ENCODE results near the gene GARS1.

The GARS1 gene

DNA sequence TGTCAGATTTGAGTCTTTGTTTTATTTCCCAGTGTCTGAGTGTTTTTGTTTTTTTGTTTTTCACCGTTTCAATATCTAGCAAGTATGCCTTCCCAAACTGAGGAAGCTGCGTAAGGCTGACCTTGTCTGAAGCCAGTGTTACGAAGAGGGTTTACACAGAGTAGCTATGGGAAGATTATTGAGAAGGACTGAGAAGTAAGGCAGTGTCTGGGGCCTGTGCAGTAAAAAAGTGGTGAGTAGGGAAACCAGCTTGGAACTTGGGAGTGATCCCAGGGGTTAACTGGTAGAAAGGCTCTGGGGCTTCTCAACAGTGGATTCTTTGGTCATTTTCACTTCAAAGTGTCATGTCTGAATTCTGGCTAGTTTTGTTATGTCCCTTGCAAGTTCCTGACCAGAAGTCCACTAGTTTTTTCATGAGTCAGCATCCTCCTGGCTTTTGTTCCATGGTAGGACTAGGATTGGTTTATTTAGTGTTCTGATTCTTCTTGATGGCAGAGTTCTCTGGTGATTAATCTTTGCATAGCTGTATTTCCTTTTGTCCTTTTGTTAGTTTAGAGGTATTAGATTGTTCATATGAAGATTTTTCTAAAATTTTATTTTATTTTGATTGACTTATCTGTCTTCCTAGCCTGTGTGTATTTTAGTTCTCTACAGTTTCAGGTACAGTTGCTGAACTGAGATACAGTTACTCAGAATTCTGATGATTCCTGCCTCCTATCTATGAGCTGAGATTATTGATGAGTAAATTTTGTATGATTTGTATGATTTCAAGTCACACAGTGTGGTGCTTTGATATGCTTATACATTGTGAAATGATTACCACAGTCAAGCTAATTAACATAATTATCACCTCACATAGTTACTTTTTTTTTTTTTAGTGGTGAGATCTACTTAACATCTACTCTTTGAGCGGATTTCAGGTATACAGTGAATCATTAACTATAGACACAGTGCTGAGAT lies 19.0 kb downstream of the GARS1 start:
- TF ChIP-seq, protein P1, sequence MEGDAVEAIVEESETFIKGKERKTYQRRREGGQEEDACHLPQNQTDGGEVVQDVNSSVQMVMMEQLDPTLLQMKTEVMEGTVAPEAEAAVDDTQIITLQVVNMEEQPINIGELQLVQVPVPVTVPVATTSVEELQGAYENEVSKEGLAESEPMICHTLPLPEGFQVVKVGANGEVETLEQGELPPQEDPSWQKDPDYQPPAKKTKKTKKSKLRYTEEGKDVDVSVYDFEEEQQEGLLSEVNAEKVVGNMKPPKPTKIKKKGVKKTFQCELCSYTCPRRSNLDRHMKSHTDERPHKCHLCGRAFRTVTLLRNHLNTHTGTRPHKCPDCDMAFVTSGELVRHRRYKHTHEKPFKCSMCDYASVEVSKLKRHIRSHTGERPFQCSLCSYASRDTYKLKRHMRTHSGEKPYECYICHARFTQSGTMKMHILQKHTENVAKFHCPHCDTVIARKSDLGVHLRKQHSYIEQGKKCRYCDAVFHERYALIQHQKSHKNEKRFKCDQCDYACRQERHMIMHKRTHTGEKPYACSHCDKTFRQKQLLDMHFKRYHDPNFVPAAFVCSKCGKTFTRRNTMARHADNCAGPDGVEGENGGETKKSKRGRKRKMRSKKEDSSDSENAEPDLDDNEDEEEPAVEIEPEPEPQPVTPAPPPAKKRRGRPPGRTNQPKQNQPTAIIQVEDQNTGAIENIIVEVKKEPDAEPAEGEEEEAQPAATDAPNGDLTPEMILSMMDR (conservative IDR thresholded peaks at IDR 0.05), result no peak
- no peak overlapping the region for H3K27ac ChIP-seq

DNA sequence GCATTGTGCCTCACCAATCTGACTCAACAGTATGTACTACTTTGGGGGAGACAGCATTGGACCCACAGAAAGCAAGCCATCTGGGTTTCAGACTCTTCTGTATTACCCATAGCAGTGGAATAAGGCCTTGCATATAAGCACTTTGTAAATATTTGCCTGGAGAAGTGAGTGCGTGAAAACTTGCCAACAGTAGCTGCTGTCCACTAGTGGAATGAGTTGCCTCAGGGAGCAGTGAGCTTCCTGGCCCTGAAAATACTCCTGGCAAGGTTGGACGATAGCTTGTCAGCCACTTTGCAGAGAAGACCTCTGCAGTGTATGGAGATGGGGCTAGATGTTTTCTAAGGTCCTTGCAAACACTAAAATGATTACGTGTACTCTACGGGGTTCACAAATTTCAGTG lies 21.6 kb downstream of the GARS1 start:
- TF ChIP-seq, protein P1 (conservative IDR thresholded peaks at IDR 0.05), result no peak
- H3K27ac ChIP-seq, result peak overlapping the region; percentile 56

DNA sequence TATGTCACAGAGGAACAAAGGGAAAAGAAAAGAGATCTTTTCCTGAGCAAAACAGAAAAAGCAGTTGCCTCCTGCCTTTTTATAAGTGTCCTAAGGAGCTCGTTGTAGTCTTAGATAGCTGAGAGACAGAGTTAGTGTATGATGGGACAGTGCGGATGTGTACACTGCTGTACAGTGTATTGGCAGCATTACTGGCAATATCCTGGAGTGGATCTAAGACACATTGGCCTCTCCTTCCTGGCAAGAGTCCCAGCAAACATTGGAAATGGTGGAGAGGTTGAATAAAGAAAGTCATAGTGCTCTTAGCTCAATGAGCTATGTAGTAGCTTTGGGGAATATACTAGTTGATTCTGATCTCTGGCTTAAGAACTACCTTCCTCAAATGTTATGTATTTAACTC lies 22.7 kb downstream of the GARS1 start:
- TF ChIP-seq, protein P1 (conservative IDR thresholded peaks at IDR 0.05), result no peak
- peak overlapping the region; percentile 56 for H3K27ac ChIP-seq

DNA sequence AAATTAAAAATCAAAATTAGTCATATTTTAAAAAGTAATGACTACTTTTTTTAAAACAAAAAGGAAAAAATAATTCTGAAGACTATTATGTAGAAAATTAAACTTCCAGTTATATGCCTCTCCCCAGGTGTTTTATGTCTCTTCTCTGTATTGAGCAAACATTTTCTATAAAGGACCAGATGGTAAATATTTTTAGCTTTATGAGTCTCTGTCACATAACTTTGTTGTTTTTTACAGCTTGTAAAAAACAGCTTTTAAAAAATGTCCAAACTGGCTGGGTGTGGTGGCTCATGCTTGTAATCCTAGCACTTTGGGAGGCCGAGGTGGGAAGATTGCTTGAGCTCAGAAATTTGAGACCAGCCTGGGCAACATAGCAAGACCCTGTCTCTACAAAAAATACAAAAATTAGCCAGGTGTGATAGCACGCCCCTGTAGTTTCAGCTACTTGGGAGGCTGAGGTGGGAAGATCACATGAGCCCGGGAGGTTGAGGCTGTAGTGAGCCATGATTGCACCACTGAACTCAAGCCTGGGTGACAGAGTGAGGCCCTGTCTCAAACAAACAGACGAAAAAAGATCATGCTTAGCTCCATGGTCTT lies 23.5 kb downstream of the GARS1 start:
- TF ChIP-seq, protein P1 (conservative IDR thresholded peaks at IDR 0.05), result no peak
- H3K27ac ChIP-seq, result peak overlapping the region; percentile 56

DNA sequence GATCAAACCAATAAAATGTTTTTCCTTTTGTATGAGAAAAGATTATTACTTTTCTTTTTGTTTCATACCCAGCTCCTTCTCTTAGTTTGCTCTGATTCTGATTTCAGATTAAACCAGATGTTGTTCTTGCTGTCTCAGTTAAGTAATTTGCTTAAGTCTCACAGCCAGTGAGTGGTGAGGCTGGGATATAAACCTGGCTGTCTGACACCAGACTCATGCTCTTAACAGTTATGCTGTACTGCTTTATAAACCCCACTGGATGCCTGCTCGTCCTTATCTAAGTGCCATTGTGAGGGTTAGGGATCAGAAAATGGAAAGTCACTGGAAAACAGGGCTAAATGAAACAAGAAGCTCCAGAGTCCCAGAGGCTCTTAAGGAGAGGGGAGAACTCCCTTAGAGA lies 24.3 kb downstream of the GARS1 start:
- H3K27ac ChIP-seq, result no peak overlapping the region
- TF ChIP-seq, protein P1 (conservative IDR thresholded peaks at IDR 0.05), result no peak

DNA sequence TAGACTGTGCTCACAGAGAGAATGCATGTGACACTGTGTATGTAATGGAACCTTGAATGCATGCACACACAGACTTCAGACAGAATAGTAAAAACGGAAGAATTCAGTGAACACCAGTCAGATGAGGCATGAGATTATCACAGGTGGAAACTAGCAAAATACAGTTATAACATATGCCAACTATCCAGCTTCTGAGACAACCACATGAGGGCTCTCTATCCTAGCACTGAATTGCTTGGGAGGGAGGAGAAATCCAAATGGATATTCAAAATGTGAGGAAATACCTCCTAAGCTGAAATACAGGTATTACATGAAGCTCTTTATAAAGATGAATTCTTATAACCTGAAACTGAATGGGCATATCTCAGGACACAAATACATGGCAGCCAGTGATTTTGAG lies 30.6 kb downstream of the GARS1 start:
- TF ChIP-seq, protein P1 (conservative IDR thresholded peaks at IDR 0.05), result peak; percentile 32; the same call in 1 of the 2 replicates
- H3K27ac ChIP-seq, result no peak overlapping the region

DNA sequence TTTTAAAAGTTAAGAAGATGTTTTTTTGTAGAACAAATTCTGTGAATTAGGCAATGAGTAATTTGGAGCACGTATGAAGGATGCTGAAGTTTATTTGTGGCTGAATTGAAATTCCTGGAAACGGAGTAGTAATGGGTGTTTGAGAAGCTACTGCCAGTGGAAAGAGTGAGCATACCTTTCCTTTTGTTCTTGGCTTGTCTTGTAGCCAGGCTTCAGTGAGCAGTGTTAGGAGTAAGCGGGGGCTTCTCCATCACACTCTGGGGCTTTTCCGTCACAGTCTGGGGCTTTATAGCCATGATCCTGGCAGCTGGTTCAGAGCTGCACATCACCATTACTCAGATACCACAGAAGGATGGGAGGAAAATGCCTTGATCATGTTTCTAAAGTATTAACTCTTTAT lies 32.3 kb downstream of the GARS1 start:
- no peak overlapping the region for H3K27ac ChIP-seq
- TF ChIP-seq, protein P1 (conservative IDR thresholded peaks at IDR 0.05), result no peak

All from VCaP (cell line).